H9 (cell line): ENCODE data around the gene GAS6. TPM values are rescaled to one million over a fixed set of nuclear protein-coding genes. Genes with fewer than 3 reads are reported as not detected.

Experiments
- DNase-seq: peaks from one replicate; pipeline ENCODE4 v3.0.0-alpha.2; 2017
- H2AFZ ChIP-seq: one replicate; pipeline ENCODE4 v1.6.1; 2013; ENCODE audit warnings: mild to moderate bottlenecking, low read length, control low read depth, moderate library complexity
- H2AK5ac ChIP-seq: 2 replicates; pipeline ENCODE4 v1.6.1; 2013; ENCODE audit warnings: low read length, control low read depth, mixed read lengths; ENCODE audit not compliant: insufficient read length
- H2BK120ac ChIP-seq: one replicate; pipeline ENCODE4 v1.6.1; 2013; ENCODE audit warnings: low read depth, mild to moderate bottlenecking, low read length, control low read depth, inconsistent platforms; ENCODE audit not compliant: poor library complexity, severe bottlenecking
- H2BK12ac ChIP-seq: 2 replicates; pipeline ENCODE4 v1.6.1; 2013; ENCODE audit warnings: low read length, control low read depth, mixed read lengths, low read depth; ENCODE audit not compliant: insufficient read length
- H2BK15ac ChIP-seq: 2 replicates; pipeline ENCODE4 v1.6.1; 2013; ENCODE audit warnings: low read depth, low read length, control low read depth
- H2BK20ac ChIP-seq: one replicate; pipeline ENCODE4 v1.6.1; 2013; ENCODE audit warnings: low read depth, mild to moderate bottlenecking, low read length, control low read depth, inconsistent platforms; ENCODE audit not compliant: poor library complexity, severe bottlenecking
- H2BK5ac ChIP-seq: 2 replicates; pipeline ENCODE4 v1.6.1; 2013; ENCODE audit warnings: low read length, control low read depth, mixed read lengths; ENCODE audit not compliant: insufficient read length
- H3K14ac ChIP-seq: 2 replicates; pipeline ENCODE4 v1.6.1; 2013; ENCODE audit warnings: low read length, control low read depth; ENCODE audit not compliant: insufficient read depth
- H3K18ac ChIP-seq: 2 replicates; pipeline ENCODE4 v1.6.1; 2013; ENCODE audit warnings: low read depth, mild to moderate bottlenecking, mixed read lengths, low read length, control low read depth; ENCODE audit not compliant: insufficient read length
- H3K23ac ChIP-seq: 2 replicates; pipeline ENCODE4 v1.6.1; 2013; ENCODE audit warnings: low read length, control low read depth, mixed read lengths, low read depth; ENCODE audit not compliant: insufficient read length
- H3K23me2 ChIP-seq: 2 replicates; pipeline ENCODE4 v1.6.1; 2013; ENCODE audit warnings: low read depth, mild to moderate bottlenecking, mixed read lengths, low read length, control low read depth; ENCODE audit not compliant: insufficient read length, poor library complexity, severe bottlenecking
- H3K27ac ChIP-seq: 2 replicates; pipeline ENCODE4 v1.5.1; 2013; ENCODE audit warnings: low read length, control low read depth, mixed read lengths, low read depth; ENCODE audit not compliant: insufficient read length
- H3K27me3 ChIP-seq: 2 replicates; pipeline ENCODE4 v1.6.1; 2013; ENCODE audit warnings: low read length, control low read depth, inconsistent platforms; ENCODE audit not compliant: insufficient read depth
- H3K4ac ChIP-seq: 2 replicates; pipeline ENCODE4 v1.6.1; 2013; ENCODE audit warnings: low read depth, mild to moderate bottlenecking, control low read depth, inconsistent platforms, low read length, moderate library complexity
- H3K4me1 ChIP-seq: 2 replicates; pipeline ENCODE4 v1.6.1; 2013; ENCODE audit warnings: low read length, control low read depth, inconsistent platforms; ENCODE audit not compliant: insufficient read depth
- H3K4me2 ChIP-seq: 2 replicates; pipeline ENCODE4 v1.6.1; 2013; ENCODE audit warnings: low read length, control low read depth, mixed read lengths; ENCODE audit not compliant: insufficient read length, insufficient read depth
- H3K56ac ChIP-seq: 2 replicates; pipeline ENCODE4 v1.6.1; 2013; ENCODE audit warnings: low read depth, mild to moderate bottlenecking, mixed read lengths, low read length, control low read depth; ENCODE audit not compliant: insufficient read length
- H3K79me1 ChIP-seq: 2 replicates; pipeline ENCODE4 v1.6.1; 2013; ENCODE audit warnings: low read depth, mild to moderate bottlenecking, moderate library complexity, low read length, control low read depth, inconsistent platforms; ENCODE audit not compliant: insufficient read depth, poor library complexity, severe bottlenecking
- H3K79me2 ChIP-seq: 2 replicates; pipeline ENCODE4 v1.6.1; 2013; ENCODE audit warnings: low read length, control low read depth, inconsistent platforms; ENCODE audit not compliant: insufficient read depth
- H3K9ac ChIP-seq: 2 replicates; pipeline ENCODE4 v1.6.1; 2013; ENCODE audit warnings: low read length, control low read depth, mixed read lengths; ENCODE audit not compliant: insufficient read length; ENCODE audit errors: extremely low read depth
- H3K9me3 ChIP-seq: one replicate; pipeline ENCODE4 v1.6.1; 2013; ENCODE audit warnings: low read depth, low read length, inconsistent platforms; ENCODE audit not compliant: control insufficient read depth
- H3T11ph ChIP-seq: one replicate; pipeline ENCODE4 v1.6.1; 2013; ENCODE audit warnings: mild to moderate bottlenecking, low read length, control low read depth, inconsistent platforms
- H4K20me1 ChIP-seq: one replicate; pipeline ENCODE4 v1.6.1; 2013; ENCODE audit not compliant: control insufficient read depth, insufficient read length, insufficient read depth
- H4K5ac ChIP-seq: 2 replicates; pipeline ENCODE4 v1.6.1; 2013; ENCODE audit warnings: low read depth, mild to moderate bottlenecking, mixed read lengths, low read length, control low read depth; ENCODE audit not compliant: insufficient read length
- H4K8ac ChIP-seq: replicated peaks from 2 replicates; pipeline ENCODE4 v1.6.1; 2013; ENCODE audit warnings: low read length, control low read depth, mixed read lengths, low read depth; ENCODE audit not compliant: insufficient read length
- H4K91ac ChIP-seq: 2 replicates; pipeline ENCODE4 v1.6.1; 2013; ENCODE audit warnings: low read depth, mild to moderate bottlenecking, moderate library complexity, mixed read lengths, low read length, control low read depth; ENCODE audit not compliant: insufficient read length
- H3K27ac Mint-ChIP-seq, 3 experiments: 2 replicates in 2 of 3; 3 replicates in 1 of 3; pipeline ENCODE4 v1.8.0; 2020 to 2021; ENCODE audit warnings: mixed read lengths in 3 of 3, mild to moderate bottlenecking in 1 of 3, moderate library complexity in 1 of 3
- H3K27me3 Mint-ChIP-seq: 2 replicates; pipeline ENCODE4 v1.8.0; 2021; ENCODE audit warnings: low read depth, mild to moderate bottlenecking, moderate library complexity, mixed read lengths
- H3K36me3 Mint-ChIP-seq, 3 experiments: 2 replicates in 2 of 3; 3 replicates in 1 of 3; pipeline ENCODE4 v1.8.0; 2020 to 2021; ENCODE audit warnings: low read depth in 3 of 3, mixed read lengths in 3 of 3; ENCODE audit not compliant: insufficient read depth in 1 of 3
- H3K4me1 Mint-ChIP-seq, 2 experiments: 2 replicates each; pipeline ENCODE4 v1.8.0; 2020; ENCODE audit warnings: mixed read lengths in 2 of 2
- H3K4me3 Mint-ChIP-seq, 2 experiments: 2 replicates in 1 of 2; 3 replicates in 1 of 2; pipeline ENCODE4 v1.8.0; 2020 to 2021; ENCODE audit warnings: mild to moderate bottlenecking in 2 of 2, mixed read lengths in 2 of 2, moderate library complexity in 1 of 2
- H3K9me3 Mint-ChIP-seq, 2 experiments: 2 replicates in 1 of 2; 3 replicates in 1 of 2; pipeline ENCODE4 v1.8.0; 2020; ENCODE audit warnings: mild to moderate bottlenecking in 2 of 2, mixed read lengths in 2 of 2, moderate library complexity in 1 of 2
- WGBS: extraction: QIAGEN DNeasy Blood & Tissue Kit; methylation state at CpG from one replicate; pipeline ENCODE4 v1.1.7; 2013; ENCODE audit warnings: missing lambda C conversion rate, low lambda C conversion rate, mixed read lengths; ENCODE audit not compliant: insufficient read length; ENCODE audit errors: extremely low coverage; 5-methylcytosine and 5-hydroxymethylcytosine counted together
- total RNA-seq: library from RNA; stranded (reverse); gene quantifications from 2 replicates; pipeline ENCODE4 v1.2.1, GENCODE V29; 2021
- TF ChIP-seq, protein P1 (sequence below): fragments of 200-600 bp; sonication (generic); conservative IDR thresholded peaks from 3 replicates; pipeline ENCODE4 v1.8.0; 2021; ENCODE audit warnings: antibody characterized with exemption, mild to moderate bottlenecking

The GAS6 gene
- total RNA-seq, 1 experiment from 2014 or later, result 20.5 TPM

DNA sequence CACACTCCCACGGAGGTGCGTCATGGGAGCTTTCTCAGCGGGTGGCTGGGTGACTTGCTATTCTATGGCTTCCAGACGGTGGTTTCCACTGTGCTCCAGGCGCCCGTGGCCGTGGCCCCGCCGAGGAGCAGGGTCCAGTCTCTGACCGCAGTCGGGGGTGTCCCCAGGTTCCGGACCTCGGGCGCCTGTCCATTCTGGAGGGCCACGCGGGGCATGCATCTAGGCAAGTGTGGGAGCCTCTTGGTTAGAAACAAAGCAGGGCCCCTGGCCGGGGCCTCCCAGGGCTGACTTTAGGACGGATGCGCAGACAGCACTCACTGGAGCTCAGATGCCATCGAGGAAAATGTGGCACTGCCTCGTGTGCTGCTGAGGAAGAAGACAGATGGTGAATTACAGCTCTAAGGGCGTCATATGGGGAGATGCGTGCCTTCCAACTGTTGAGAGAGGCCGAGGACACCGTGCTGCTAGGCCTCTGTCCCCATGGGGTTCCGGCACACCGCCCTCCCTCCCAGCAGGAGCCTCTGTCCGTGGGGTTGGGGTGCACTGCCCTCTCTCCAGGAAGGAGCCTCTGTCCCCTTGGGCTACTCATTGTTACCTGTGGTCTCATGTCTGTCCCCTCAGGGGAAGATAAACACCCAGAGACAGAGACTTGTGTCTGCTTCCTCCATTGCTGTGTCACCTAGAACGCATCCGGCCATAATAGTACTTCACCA is 66.8 kb downstream of the GAS6 start:
- no peak overlapping the region for H3K18ac ChIP-seq
- H2AK5ac ChIP-seq, result no peak overlapping the region
- H2AFZ ChIP-seq, result no peak overlapping the region
- H3K79me1 ChIP-seq, result no peaks in the 10 kb centered on the region
- Mint-ChIP-seq H3K4me3 (no peak overlapping the region), H3K9me3 (no peaks in the 10 kb centered on the region; a peak in 1 of 5 replicates), H3K27ac (no peak overlapping the region), H3K27me3 (no peaks in the 10 kb centered on the region), H3K4me1 (peaks cover 3% of the 10 kb centered on the region in 2 experiments; a peak in 2 of 4 replicates), H3K36me3 (no peaks in the 10 kb centered on the region)
- no peak overlapping the region for H4K5ac ChIP-seq
- H2BK15ac ChIP-seq, result no peak overlapping the region
- H3K9me3 ChIP-seq, result no peaks in the 10 kb centered on the region
- H3K14ac ChIP-seq, result no peak overlapping the region
- no peaks in the 10 kb centered on the region for H3K4me1 ChIP-seq
- H3K27me3 ChIP-seq, result no peaks in the 10 kb centered on the region
- H2BK5ac ChIP-seq, result no peak overlapping the region
- H3K56ac ChIP-seq, result no peak overlapping the region
- H3K4me2 ChIP-seq, result no peak overlapping the region
- no peaks in the 10 kb centered on the region for H3K79me2 ChIP-seq
- no peak overlapping the region for H3K4ac ChIP-seq
- H3K23me2 ChIP-seq, result no peaks in the 10 kb centered on the region
- H2BK20ac ChIP-seq, result no peak overlapping the region
- no peak overlapping the region for H3K23ac ChIP-seq
- no peak overlapping the region for H2BK12ac ChIP-seq
- no peak overlapping the region for H3T11ph ChIP-seq
- no CpG with 5 or more reads among the region's 30 CpGs for WGBS
- no peak overlapping the region for H4K8ac ChIP-seq
- TF ChIP-seq, protein P1, sequence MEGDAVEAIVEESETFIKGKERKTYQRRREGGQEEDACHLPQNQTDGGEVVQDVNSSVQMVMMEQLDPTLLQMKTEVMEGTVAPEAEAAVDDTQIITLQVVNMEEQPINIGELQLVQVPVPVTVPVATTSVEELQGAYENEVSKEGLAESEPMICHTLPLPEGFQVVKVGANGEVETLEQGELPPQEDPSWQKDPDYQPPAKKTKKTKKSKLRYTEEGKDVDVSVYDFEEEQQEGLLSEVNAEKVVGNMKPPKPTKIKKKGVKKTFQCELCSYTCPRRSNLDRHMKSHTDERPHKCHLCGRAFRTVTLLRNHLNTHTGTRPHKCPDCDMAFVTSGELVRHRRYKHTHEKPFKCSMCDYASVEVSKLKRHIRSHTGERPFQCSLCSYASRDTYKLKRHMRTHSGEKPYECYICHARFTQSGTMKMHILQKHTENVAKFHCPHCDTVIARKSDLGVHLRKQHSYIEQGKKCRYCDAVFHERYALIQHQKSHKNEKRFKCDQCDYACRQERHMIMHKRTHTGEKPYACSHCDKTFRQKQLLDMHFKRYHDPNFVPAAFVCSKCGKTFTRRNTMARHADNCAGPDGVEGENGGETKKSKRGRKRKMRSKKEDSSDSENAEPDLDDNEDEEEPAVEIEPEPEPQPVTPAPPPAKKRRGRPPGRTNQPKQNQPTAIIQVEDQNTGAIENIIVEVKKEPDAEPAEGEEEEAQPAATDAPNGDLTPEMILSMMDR, result no peak
- H2BK120ac ChIP-seq, result no peak overlapping the region
- DNase-seq, result no peak
- no peak overlapping the region for H3K27ac ChIP-seq
- H4K20me1 ChIP-seq, result no peaks in the 10 kb centered on the region
- H3K9ac ChIP-seq, result no peak overlapping the region
- no peak overlapping the region for H4K91ac ChIP-seq
